Measurements from ENCODE around the gene DPYD.

Gene DPYD

GRCh38 chr1:97505289-97505688 lies 415.5 kb downstream of the DPYD start:
- no peak for TF ChIP-seq CTCF (IDR thresholded peaks at IDR 0.05; ENCODE audit: low read length)
- no peak for TF ChIP-seq EZH2phosphoT487 (IDR thresholded peaks at IDR 0.05; ENCODE audit: low read length)
- TF ChIP-seq EZH2 (optimal IDR thresholded peaks at IDR 0.05; ENCODE audit: low read depth, low read length) = no peak
- Histone ChIP-seq H3K4me3 (ENCODE audit: low read length) (no peak overlapping the region), H3K4me1 (ENCODE audit: low read length) (no peaks in the 10 kb centered on the region), H3K27ac (ENCODE audit: low read length) (no peak overlapping the region), H3F3A (ENCODE audit: insufficient read depth, low read length) (no peaks in the 10 kb centered on the region), H4K20me1 (ENCODE audit: insufficient read depth, low read length) (no peaks in the 10 kb centered on the region), H3K79me2 (ENCODE audit: low read length) (no peaks in the 10 kb centered on the region), H3K4me2 (ENCODE audit: low read depth, low read length) (no peak overlapping the region), H3K27me3 (replicated peaks; ENCODE audit: insufficient read depth, low read length) (no peaks in the 10 kb centered on the region), H3K9ac (ENCODE audit: low read length) (no peak overlapping the region), H3K9me3 (replicated peaks; ENCODE audit: insufficient read depth, low read length) (no peaks in the 10 kb centered on the region), H3K36me3 (replicated peaks; ENCODE audit: insufficient read depth, low read length) (no peaks in the 10 kb centered on the region), H2AFZ (ENCODE audit: low read length) (no peak overlapping the region), H3K9me2 (replicated peaks; ENCODE audit: insufficient read depth, low read length) (no peaks in the 10 kb centered on the region)
- DNase-seq = no peak

GRCh38 chr1:97502360-97502759 lies 418.5 kb downstream of the DPYD start:
- Histone ChIP-seq H3K36me3 (replicated peaks; ENCODE audit: insufficient read depth, low read length) (no peaks in the 10 kb centered on the region), H3K4me3 (ENCODE audit: low read length) (no peak overlapping the region), H4K20me1 (ENCODE audit: insufficient read depth, low read length) (no peaks in the 10 kb centered on the region), H3K9me3 (replicated peaks; ENCODE audit: insufficient read depth, low read length) (no peaks in the 10 kb centered on the region), H2AFZ (ENCODE audit: low read length) (no peak overlapping the region), H3K79me2 (ENCODE audit: low read length) (no peaks in the 10 kb centered on the region), H3K4me2 (ENCODE audit: low read depth, low read length) (no peak overlapping the region), H3K4me1 (ENCODE audit: low read length) (no peaks in the 10 kb centered on the region), H3K27me3 (replicated peaks; ENCODE audit: insufficient read depth, low read length) (no peaks in the 10 kb centered on the region), H3K9ac (ENCODE audit: low read length) (no peak overlapping the region), H3F3A (ENCODE audit: insufficient read depth, low read length) (no peaks in the 10 kb centered on the region), H3K9me2 (replicated peaks; ENCODE audit: insufficient read depth, low read length) (no peaks in the 10 kb centered on the region), H3K27ac (ENCODE audit: low read length) (no peak overlapping the region)
- no peak for TF ChIP-seq CTCF (IDR thresholded peaks at IDR 0.05; ENCODE audit: low read length)
- no peak for TF ChIP-seq EZH2 (optimal IDR thresholded peaks at IDR 0.05; ENCODE audit: low read depth, low read length)
- TF ChIP-seq EZH2phosphoT487 (IDR thresholded peaks at IDR 0.05; ENCODE audit: low read length) = no peak
- no peak for DNase-seq

DNA sequence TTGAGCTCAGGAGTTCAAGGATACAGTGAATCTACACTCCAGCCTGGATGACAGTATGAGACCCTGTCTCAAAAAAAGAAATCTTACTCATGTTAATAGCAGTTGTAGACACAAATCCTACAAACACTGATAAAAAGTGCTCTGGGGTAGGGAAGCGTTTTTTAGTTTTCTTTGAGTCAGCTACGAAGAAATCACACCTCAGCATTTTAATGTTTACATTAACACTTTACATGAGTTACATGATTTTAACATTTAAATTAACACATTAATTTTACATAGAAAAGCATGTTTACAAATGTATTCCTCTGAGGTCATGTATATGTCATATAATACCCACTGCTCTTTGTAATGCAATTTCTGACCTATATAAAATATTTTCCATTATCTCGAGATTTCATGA lies 419.2 kb downstream of the DPYD start:
- no peak overlapping the region for H3K4me3 ChIP-seq (ENCODE audit: low read length)
- no peaks in the 10 kb centered on the region for H3K4me1 ChIP-seq (ENCODE audit: low read length)
- no peak overlapping the region for H3K4me2 ChIP-seq (ENCODE audit: low read depth, low read length)
- no peaks in the 10 kb centered on the region for H3K27me3 ChIP-seq (replicated peaks; ENCODE audit: insufficient read depth, low read length)
- no peak for DNase-seq
- no peak overlapping the region for H2AFZ ChIP-seq (ENCODE audit: low read length)
- no peaks in the 10 kb centered on the region for H3K79me2 ChIP-seq (ENCODE audit: low read length)
- H3K9ac ChIP-seq (ENCODE audit: low read length) = no peak overlapping the region
- no peak overlapping the region for H3K27ac ChIP-seq (ENCODE audit: low read length)
- H3F3A ChIP-seq (ENCODE audit: insufficient read depth, low read length) = no peaks in the 10 kb centered on the region
- TF ChIP-seq EZH2 (optimal IDR thresholded peaks at IDR 0.05; ENCODE audit: low read depth, low read length) (no peak), CTCF (IDR thresholded peaks at IDR 0.05; ENCODE audit: low read length) (no peak), EZH2phosphoT487 (IDR thresholded peaks at IDR 0.05; ENCODE audit: low read length) (no peak)
- H3K9me2 ChIP-seq (replicated peaks; ENCODE audit: insufficient read depth, low read length) = no peaks in the 10 kb centered on the region
- no peaks in the 10 kb centered on the region for H3K9me3 ChIP-seq (replicated peaks; ENCODE audit: insufficient read depth, low read length)
- H4K20me1 ChIP-seq (ENCODE audit: insufficient read depth, low read length) = no peaks in the 10 kb centered on the region
- H3K36me3 ChIP-seq (replicated peaks; ENCODE audit: insufficient read depth, low read length) = no peaks in the 10 kb centered on the region
